Endothelial cell of umbilical vein (primary cell): ENCODE data around the gene HSF2. TPM values are rescaled to one million over a fixed set of nuclear protein-coding genes. Genes with fewer than 3 reads are reported as not detected.

Source experiments
- BruUV-seq: library from RNA; stranded (reverse); fragments of 400-500 nt; replicated peaks from 2 replicates; lab custom pipeline; 2021; lab: Mats Ljungman, UMichigan
- CTCF ChIA-PET: fragments of 300-600, 350-600 bp; sonication (Branson Sonifier 250); formaldehyde crosslinking; loops from one replicate; lab custom pipeline; 2021; ENCODE audit warnings: antibody characterized with exemption, inconsistent platforms; lab: Charles Lee
- POLR2A ChIA-PET: fragments of 300-600, 350-600 bp; sonication (Branson Sonifier 250); formaldehyde crosslinking; loops from one replicate; lab custom pipeline; 2021; ENCODE audit warnings: antibody characterized with exemption, inconsistent platforms; lab: Charles Lee
- DNase-seq: peaks from one replicate; pipeline ENCODE4 v3.0.0-alpha.2; 2011; ENCODE audit warnings: low read depth, low spot score
- FAIRE-seq: peaks from 2 replicates; lab custom pipeline; 2011; peaks lifted over from hg19 to GRCh38; lab: Jason Lieb, UNC
- H2AFZ ChIP-seq: 2 replicates; pipeline ENCODE4 v1.6.0; 2012; ENCODE audit warnings: low read depth, low read length, control low read depth, inconsistent platforms
- H3K27ac ChIP-seq: 2 replicates; pipeline ENCODE4 v1.5.1; 2011; ENCODE audit warnings: low read depth, mild to moderate bottlenecking, control low read depth, low read length, moderate library complexity; ENCODE audit not compliant: insufficient read depth
- H3K27me3 ChIP-seq, 2 experiments: 2 replicates each; pipeline versions ENCODE4 v1.6.0 to v1.6.1; 2011; ENCODE audit warnings: low read length in 2 of 2, mixed read lengths in 1 of 2; ENCODE audit not compliant: control insufficient read depth in 2 of 2, insufficient read depth in 2 of 2
- H3K36me3 ChIP-seq, 2 experiments: 2 replicates in 1 of 2; 3 replicates in 1 of 2; pipeline ENCODE4 v1.5.1; 2011; ENCODE audit warnings: low read length in 2 of 2, mild to moderate bottlenecking in 1 of 2, moderate library complexity in 1 of 2; ENCODE audit not compliant: control insufficient read depth in 2 of 2, insufficient read depth in 2 of 2; ENCODE audit errors: extremely low read depth in 1 of 2
- H3K4me1 ChIP-seq: 3 replicates; pipeline ENCODE4 v1.5.1; 2011; ENCODE audit warnings: mild to moderate bottlenecking, low read length; ENCODE audit not compliant: control insufficient read depth, insufficient read depth; ENCODE audit errors: extremely low read depth
- H3K4me2 ChIP-seq: 2 replicates; pipeline ENCODE4 v1.6.1; 2011; ENCODE audit warnings: low read length, control low read depth, mixed read lengths; ENCODE audit not compliant: insufficient read depth
- H3K4me3 ChIP-seq, 3 experiments: fragments of 200-600 bp in 1 of 3; sonication (generic), shearing (Covaris generic) in 1 of 3; replicated peaks in 1 of 3; 2 replicates each; pipeline ENCODE4 v1.5.1; 2011 to 2016; ENCODE audit warnings: control low read depth in 3 of 3, low read length in 3 of 3, mild to moderate bottlenecking in 2 of 3, inconsistent platforms in 1 of 3, low read depth in 1 of 3, moderate library complexity in 1 of 3; ENCODE audit not compliant: insufficient read depth in 1 of 3
- H3K79me2 ChIP-seq: 2 replicates; pipeline ENCODE4 v1.6.0; 2012; ENCODE audit warnings: low read length, inconsistent platforms; ENCODE audit not compliant: control insufficient read depth, insufficient read depth
- H3K9ac ChIP-seq: replicated peaks from 2 replicates; pipeline ENCODE3; 2011; ENCODE audit warnings: low read length, control low read depth; ENCODE audit not compliant: insufficient read depth; ENCODE audit errors: extremely low read depth
- H3K9me1 ChIP-seq: replicated peaks from 3 replicates; pipeline ENCODE4 v1.6.0; 2011; ENCODE audit warnings: mild to moderate bottlenecking, low read length; ENCODE audit not compliant: control insufficient read depth, insufficient read depth; ENCODE audit errors: extremely low read depth
- H3K9me3 ChIP-seq: replicated peaks from 2 replicates; pipeline ENCODE4 v1.5.1; 2012; ENCODE audit warnings: low read length, inconsistent platforms; ENCODE audit not compliant: control insufficient read depth, insufficient read depth
- H4K20me1 ChIP-seq: replicated peaks from 2 replicates; pipeline ENCODE3; 2011; ENCODE audit warnings: mild to moderate bottlenecking, low read length; ENCODE audit not compliant: control insufficient read depth, insufficient read depth; ENCODE audit errors: extremely low read depth
- CTCF ChIP-seq, 2 donors: IDR thresholded peaks; 1 replicate in 1 of 2; 2 replicates in 1 of 2; pipeline ENCODE4 v1.5.1; 2011; ENCODE audit warnings: low read length in 2 of 2, mild to moderate bottlenecking in 2 of 2, moderate library complexity in 2 of 2, control low read depth in 1 of 2, inconsistent platforms in 1 of 2, low read depth in 1 of 2; ENCODE audit not compliant: insufficient read depth in 1 of 2; ENCODE audit errors: extremely low read depth in 1 of 2
- EZH2 ChIP-seq: IDR thresholded peaks from 2 replicates; pipeline ENCODE4 v1.6.1; 2012; ENCODE audit warnings: borderline replicate concordance, low read depth, mild to moderate bottlenecking, moderate library complexity, low read length, inconsistent platforms; ENCODE audit not compliant: severe bottlenecking
- FOS ChIP-seq: IDR thresholded peaks from 2 replicates; pipeline ENCODE4 v1.6.1; 2011; ENCODE audit warnings: mild to moderate bottlenecking, low read length, moderate library complexity, borderline replicate concordance; ENCODE audit not compliant: insufficient read depth
- GATA2 ChIP-seq: IDR thresholded peaks from 2 replicates; pipeline ENCODE4 v1.7.0; 2011; ENCODE audit warnings: low read depth, mild to moderate bottlenecking, moderate library complexity, mixed read lengths, low read length; ENCODE audit not compliant: insufficient read length, insufficient read depth
- JUN ChIP-seq: IDR thresholded peaks from 2 replicates; pipeline ENCODE4 v1.6.1; 2011; ENCODE audit warnings: borderline replicate concordance, low read depth; ENCODE audit not compliant: insufficient read length, insufficient read depth
- MAX ChIP-seq: IDR thresholded peaks from 2 replicates; pipeline ENCODE4 v1.6.1; 2011; ENCODE audit not compliant: insufficient read depth, insufficient read length
- MYC ChIP-seq: IDR thresholded peaks from one replicate; pipeline ENCODE4 v1.6.1; 2011; ENCODE audit warnings: mild to moderate bottlenecking, low read depth, low read length
- POLR2A ChIP-seq: IDR thresholded peaks from 2 replicates; pipeline ENCODE4 v1.6.1; 2012; ENCODE audit warnings: low read depth, mild to moderate bottlenecking, control low read depth, low read length
- POLR2AphosphoS5 ChIP-seq: IDR thresholded peaks from 2 replicates; pipeline ENCODE4 v1.6.1; 2012; ENCODE audit warnings: low read depth, mild to moderate bottlenecking, control low read depth, low read length, moderate library complexity; ENCODE audit not compliant: insufficient read depth
- dilution Hi-C: fragments of 300-500 bp; cut with MboI; formaldehyde crosslinking; loops from one replicate; pipeline ENCODE4 v1.15.0; 2019; ENCODE audit warnings: low sequenced_read_pairs; ENCODE audit not compliant: extremely low pct_ligation_motif_present
- intact Hi-C: fragments of 100-400 bp; cut with micrococcal nuclease; formaldehyde crosslinking; loops from one replicate; pipeline ENCODE4 v1.10.0; 2022
- polyA plus RNA-seq, 4 experiments: library from polyadenylated mRNA; depleted of rRNA in 3 of 4; stranded (reverse) in 3 of 4; unstranded in 1 of 4; fragments of >200 nt; gene quantifications; 2 replicates each; pipeline versions ENCODE4 v1.2.1 to v1.2.3, GENCODE V29; 2011 to 2012; ENCODE audit warnings: missing spikeins in 1 of 4
- total RNA-seq: library from RNA; stranded (reverse); gene quantifications from 2 replicates; pipeline ENCODE4 v1.2.3, GENCODE V29; 2021

The HSF2 gene
- total and polyA plus RNA-seq, 2 donors (not counting 3 experiments of a cell fraction or from before 2014, with no cell fraction given) = 8.0 to 13.3 TPM

GRCh38 chr6:122449069-122449468 is 49.6 kb downstream of the HSF2 start:
- no TSS peak for BruUV-seq
- H3K9me1 ChIP-seq = no peaks in the 10 kb centered on the region
- no peaks in the 10 kb centered on the region for H4K20me1 ChIP-seq
- no peak overlapping the region for H3K9ac ChIP-seq
- POLR2A ChIA-PET = no interaction called here
- CTCF ChIA-PET = no interaction called here
- peaks cover 2% of the 10 kb centered on the region for H3K79me2 ChIP-seq
- FAIRE-seq (no peak), DNase-seq (no peak)
- H3K36me3 ChIP-seq = peaks cover 11 to 36% of the 10 kb centered on the region in 2 experiments
- dilution Hi-C loops (no loop called here), intact Hi-C loops (no loop called here)
- no peaks in the 10 kb centered on the region for H3K27me3 ChIP-seq
- TF ChIP-seq CTCF (IDR thresholded peaks at IDR 0.05; ENCODE audit: extremely low read depth in 1 of 2, insufficient read depth in 1 of 2, low read depth in 1 of 2, low read length in 2 of 2) (no peak), MAX (no peak), POLR2A (no peak), JUN (no peak), GATA2 (no peak), POLR2AphosphoS5 (no peak), MYC (no peak), FOS (no peak), EZH2 (no peak)
- H3K4me3 ChIP-seq = no peak overlapping the region
- H3K9me3 ChIP-seq = no peaks in the 10 kb centered on the region
- H3K4me2 ChIP-seq = no peak overlapping the region
- H3K27ac ChIP-seq = no peak overlapping the region
- H3K4me1 ChIP-seq = no peaks in the 10 kb centered on the region
- no peak overlapping the region for H2AFZ ChIP-seq
